ENCODE measurements around the gene GAMT.

The GAMT gene

GRCh38 chr19:1417681-1418495, 16.5 kb upstream of the GAMT start:
- DNase-seq = no peak

GRCh38 chr19:1417145-1417544, 15.8 kb upstream of the GAMT start:
- no peak for DNase-seq

- no peak for DNase-seq
Observed at GRCh38 chr19:1416014-1416841, 14.9 kb upstream of the GAMT start.

- no peak for DNase-seq
Observed at GRCh38 chr19:1412995-1413800, 11.9 kb upstream of the GAMT start.

GRCh38 chr19:1412323-1412923, 11.1 kb upstream of the GAMT start:
- DNase-seq = no peak

- DNase-seq = no peak
Observed at GRCh38 chr19:1411255-1412191, 10.2 kb upstream of the GAMT start.

GRCh38 chr19:1410789-1411188, 9.4 kb upstream of the GAMT start:
- no peak for DNase-seq

GRCh38 chr19:1410136-1410786, 8.9 kb upstream of the GAMT start:
- no peak for DNase-seq

- no peak for DNase-seq
Observed at GRCh38 chr19:1409204-1410005, 8.1 kb upstream of the GAMT start.

- no peak for DNase-seq
Observed at GRCh38 chr19:1408300-1409203, 7.2 kb upstream of the GAMT start.

GRCh38 chr19:1407528-1408299, 6.4 kb upstream of the GAMT start, which contains the start of gene DAZAP1:
Gene DAZAP1, plus strand, starts transcription at chr19:1407586. Its CDS starts 188 bp downstream, at chr19:1407774.
- no peak for DNase-seq

GRCh38 chr19:1406774-1407527, 5.6 kb upstream of the GAMT start:
- peak; percentile 97 for DNase-seq

GRCh38 chr19:1402411-1403070, 1.2 kb upstream of the GAMT start:
- DNase-seq = no peak

GRCh38 chr19:1401889-1402217, 511 bp upstream of the GAMT start:
- no peak for DNase-seq

- DNase-seq = no peak
Observed at GRCh38 chr19:1400281-1401137, 833 bp downstream of the GAMT start.

- no peak for DNase-seq
Observed at GRCh38 chr19:1399745-1400144, 1.6 kb downstream of the GAMT start.

All from NCI-H226 (cell line).